A549 (cell line): ENCODE results near the gene SCARF1.

Experiments used
- CBX8 ChIP-seq: fragments of 200-600 bp; sonication (generic); IDR thresholded peaks from 2 replicates; pipeline ENCODE4 v1.6.1; 2016
- CEBPB ChIP-seq, 2 experiments: fragments of >200 bp in 1 of 2; sonication (Bioruptor Twin) in 1 of 2; formaldehyde crosslinking in 1 of 2; IDR thresholded peaks; 2 replicates each; pipeline ENCODE4 v1.6.1; 2012 to 2016
- CTCF ChIP-seq: fragments of >200 bp; sonication (Bioruptor Twin); formaldehyde crosslinking; IDR thresholded peaks from 3 replicates; pipeline ENCODE4 v1.5.1; 2016
- KDM5A ChIP-seq: fragments of 200-600 bp; sonication (generic); IDR thresholded peaks from 2 replicates; pipeline ENCODE4 v1.6.1; 2016; ENCODE audit warnings: antibody characterized with exemption, mild to moderate bottlenecking
- MAFK ChIP-seq: fragments of 450-650 bp; IDR thresholded peaks from 2 replicates; pipeline ENCODE4 v1.6.1; 2014; ENCODE audit not compliant: partially characterized antibody
- MAX ChIP-seq: IDR thresholded peaks from 2 replicates; pipeline ENCODE4 v1.6.1; 2012
- POLR2A ChIP-seq: IDR thresholded peaks from 2 replicates; pipeline ENCODE4 v1.6.1; 2012; ENCODE audit warnings: mild to moderate bottlenecking, low read length
- POLR2AphosphoS2 ChIP-seq: conservative IDR thresholded peaks from 2 replicates; pipeline ENCODE4 v1.6.1; 2012; ENCODE audit warnings: low read length, improper control_type of control experiment, inconsistent platforms
- RAD21 ChIP-seq, 2 experiments: fragments of >200 bp in 1 of 2; sonication (Bioruptor Twin) in 1 of 2; formaldehyde crosslinking in 1 of 2; IDR thresholded peaks in 1 of 2; conservative IDR thresholded peaks in 1 of 2; 2 replicates in 1 of 2; 3 replicates in 1 of 2; pipeline ENCODE4 v1.6.1; 2012 to 2018; ENCODE audit warnings: inconsistent platforms in 1 of 2
- ZFP36 ChIP-seq: fragments of 450-650 bp; IDR thresholded peaks from 2 replicates; pipeline ENCODE4 v1.6.1; 2014; ENCODE audit warnings: borderline replicate concordance; ENCODE audit not compliant: partially characterized antibody
- TF ChIP-seq, protein P1 (sequence below): IDR thresholded peaks from 2 replicates; pipeline ENCODE4 v1.6.1; 2012; ENCODE audit warnings: low read depth, borderline replicate concordance
- TF ChIP-seq, protein P2 (sequence below): fragments of 200-600 bp; sonication (generic); IDR thresholded peaks from 2 replicates; pipeline ENCODE4 v1.6.1; 2016; ENCODE audit warnings: antibody characterized with exemption, mild to moderate bottlenecking, moderate library complexity

DNA sequence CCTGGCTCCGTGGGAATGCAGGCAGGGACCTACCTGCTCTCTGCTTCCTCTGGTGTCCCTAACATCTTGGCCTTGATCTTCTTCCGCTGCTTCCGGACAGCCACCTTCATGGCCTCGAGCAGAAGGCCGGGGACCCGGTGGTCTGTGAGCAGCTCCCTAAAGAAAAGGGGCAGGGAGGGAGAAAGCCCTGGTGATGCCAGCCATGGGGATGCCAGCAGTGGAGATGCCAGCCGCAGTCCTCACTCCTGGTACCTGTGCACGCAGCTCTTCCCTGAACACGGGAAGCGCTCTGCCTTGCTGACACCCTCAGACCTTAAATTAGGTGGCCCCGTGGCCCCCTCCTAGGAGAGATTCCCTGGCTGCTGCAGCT is 2.3 kb upstream of the SCARF1 start:
- TF ChIP-seq CBX8 (no peak), RAD21 (conservative IDR thresholded peaks at IDR 0.05 in 1 of 2, IDR thresholded peaks at IDR 0.05 in 1 of 2) (no peak), CTCF (no peak), POLR2A (no peak), MAX (no peak), ZFP36 (no peak), POLR2AphosphoS2 (no peak), MAFK (no peak), KDM5A (no peak), CEBPB (IDR thresholded peaks at IDR 0.05) (no peak)
- TF ChIP-seq, protein P1, sequence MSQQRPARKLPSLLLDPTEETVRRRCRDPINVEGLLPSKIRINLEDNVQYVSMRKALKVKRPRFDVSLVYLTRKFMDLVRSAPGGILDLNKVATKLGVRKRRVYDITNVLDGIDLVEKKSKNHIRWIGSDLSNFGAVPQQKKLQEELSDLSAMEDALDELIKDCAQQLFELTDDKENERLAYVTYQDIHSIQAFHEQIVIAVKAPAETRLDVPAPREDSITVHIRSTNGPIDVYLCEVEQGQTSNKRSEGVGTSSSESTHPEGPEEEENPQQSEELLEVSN, result no peak
- TF ChIP-seq, protein P2, sequence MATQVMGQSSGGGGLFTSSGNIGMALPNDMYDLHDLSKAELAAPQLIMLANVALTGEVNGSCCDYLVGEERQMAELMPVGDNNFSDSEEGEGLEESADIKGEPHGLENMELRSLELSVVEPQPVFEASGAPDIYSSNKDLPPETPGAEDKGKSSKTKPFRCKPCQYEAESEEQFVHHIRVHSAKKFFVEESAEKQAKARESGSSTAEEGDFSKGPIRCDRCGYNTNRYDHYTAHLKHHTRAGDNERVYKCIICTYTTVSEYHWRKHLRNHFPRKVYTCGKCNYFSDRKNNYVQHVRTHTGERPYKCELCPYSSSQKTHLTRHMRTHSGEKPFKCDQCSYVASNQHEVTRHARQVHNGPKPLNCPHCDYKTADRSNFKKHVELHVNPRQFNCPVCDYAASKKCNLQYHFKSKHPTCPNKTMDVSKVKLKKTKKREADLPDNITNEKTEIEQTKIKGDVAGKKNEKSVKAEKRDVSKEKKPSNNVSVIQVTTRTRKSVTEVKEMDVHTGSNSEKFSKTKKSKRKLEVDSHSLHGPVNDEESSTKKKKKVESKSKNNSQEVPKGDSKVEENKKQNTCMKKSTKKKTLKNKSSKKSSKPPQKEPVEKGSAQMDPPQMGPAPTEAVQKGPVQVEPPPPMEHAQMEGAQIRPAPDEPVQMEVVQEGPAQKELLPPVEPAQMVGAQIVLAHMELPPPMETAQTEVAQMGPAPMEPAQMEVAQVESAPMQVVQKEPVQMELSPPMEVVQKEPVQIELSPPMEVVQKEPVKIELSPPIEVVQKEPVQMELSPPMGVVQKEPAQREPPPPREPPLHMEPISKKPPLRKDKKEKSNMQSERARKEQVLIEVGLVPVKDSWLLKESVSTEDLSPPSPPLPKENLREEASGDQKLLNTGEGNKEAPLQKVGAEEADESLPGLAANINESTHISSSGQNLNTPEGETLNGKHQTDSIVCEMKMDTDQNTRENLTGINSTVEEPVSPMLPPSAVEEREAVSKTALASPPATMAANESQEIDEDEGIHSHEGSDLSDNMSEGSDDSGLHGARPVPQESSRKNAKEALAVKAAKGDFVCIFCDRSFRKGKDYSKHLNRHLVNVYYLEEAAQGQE, result no peak
